Stimulated activated CD8-positive, alpha-beta memory T cell treated with anti-CD3 and anti-CD28 coated beads, Interleukin-4, amount 100 ng/mL, for 1 hour (primary cell): ENCODE data around the gene GPATCH4.
"Not testable (repeated sequence)": the region's sequence is repeated elsewhere in the genome, so short reads cannot be mapped to it uniquely, and the experiment has no call there.

Experiments used
- DNase-seq, 2 donors: peaks; one replicate each; pipeline ENCODE4 v3.0.0-alpha.2; 2020; ENCODE audit warnings: low read depth in 2 of 2, low spot score in 1 of 2

The GPATCH4 gene

DNA sequence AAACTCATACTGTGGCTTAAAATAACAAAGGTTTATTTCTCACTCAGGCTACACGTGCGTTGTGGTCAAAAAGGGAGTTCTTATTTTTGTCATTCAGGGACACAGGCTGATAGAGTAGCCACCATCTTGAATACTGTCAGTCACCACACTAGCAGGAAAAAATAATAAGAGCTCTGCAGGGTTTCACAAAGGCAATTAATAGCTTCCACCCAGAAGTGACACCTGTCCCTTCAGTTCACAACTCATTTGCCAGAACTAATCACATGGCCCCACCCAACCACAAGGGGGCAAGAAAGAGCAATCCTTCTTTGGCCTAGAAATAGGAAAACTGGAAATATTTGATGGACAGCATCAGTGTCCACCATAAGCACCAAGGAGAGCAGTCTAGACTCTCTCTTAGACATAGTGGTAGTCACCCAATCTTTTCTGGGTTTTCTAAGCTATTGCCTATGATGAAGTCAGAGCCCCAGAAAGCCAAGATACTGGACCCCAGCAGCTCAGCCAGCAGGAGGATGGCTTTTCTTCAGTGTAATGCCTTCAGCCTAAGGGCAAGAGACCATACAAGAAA is 26.1 kb upstream of the GPATCH4 start:
- DNase-seq = no peak

DNA sequence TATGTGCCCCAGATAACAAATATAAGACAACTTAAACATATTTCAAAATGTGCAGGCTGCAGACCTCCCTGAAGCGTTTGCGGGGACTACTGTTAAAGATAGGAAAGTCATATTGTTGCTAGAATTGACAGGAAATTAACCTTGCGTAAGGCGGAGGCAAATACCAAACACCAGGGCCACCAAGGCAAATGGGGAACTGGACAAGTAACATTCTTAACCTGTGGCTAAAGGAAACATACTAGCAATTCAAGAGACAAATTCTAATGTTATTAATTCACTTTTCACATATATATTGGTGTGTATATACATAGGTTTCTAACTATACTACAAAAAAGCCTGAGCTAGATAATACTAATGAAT is 24.8 kb upstream of the GPATCH4 start:
- DNase-seq = no peak

DNA sequence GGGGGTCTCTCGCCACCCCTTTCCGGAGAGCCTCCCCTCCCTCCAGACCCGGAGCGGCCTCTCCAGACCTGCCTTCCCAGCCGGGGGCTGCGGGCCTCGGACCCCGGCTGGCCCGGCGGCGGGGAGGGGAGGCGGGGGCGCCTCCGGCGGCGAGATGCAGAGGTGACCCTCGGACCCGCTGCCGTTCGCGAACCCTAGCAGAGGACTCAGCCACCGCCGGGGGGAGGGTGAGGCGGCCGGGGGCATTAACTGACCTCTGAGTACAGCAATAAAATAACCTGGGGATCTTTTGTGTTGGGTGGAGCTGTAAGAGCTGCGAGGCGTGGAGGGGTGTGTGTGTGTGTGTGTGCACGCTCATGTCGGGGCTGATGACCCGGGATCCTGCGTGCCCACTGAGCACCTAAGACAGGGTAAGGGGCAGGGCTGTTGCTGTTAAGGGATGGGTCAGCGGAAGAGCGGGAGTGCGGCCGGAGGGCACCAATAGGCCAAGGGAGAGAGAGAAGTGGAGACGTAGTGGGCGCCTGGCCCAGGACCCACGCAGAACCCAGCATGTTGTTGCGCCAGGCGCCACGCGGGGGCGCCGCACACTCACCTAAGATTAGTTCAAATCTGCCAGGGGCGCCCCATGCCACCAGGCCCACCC is 24.3 kb upstream of the GPATCH4 start:
- peak; percentile 34 to 39 for DNase-seq

DNA sequence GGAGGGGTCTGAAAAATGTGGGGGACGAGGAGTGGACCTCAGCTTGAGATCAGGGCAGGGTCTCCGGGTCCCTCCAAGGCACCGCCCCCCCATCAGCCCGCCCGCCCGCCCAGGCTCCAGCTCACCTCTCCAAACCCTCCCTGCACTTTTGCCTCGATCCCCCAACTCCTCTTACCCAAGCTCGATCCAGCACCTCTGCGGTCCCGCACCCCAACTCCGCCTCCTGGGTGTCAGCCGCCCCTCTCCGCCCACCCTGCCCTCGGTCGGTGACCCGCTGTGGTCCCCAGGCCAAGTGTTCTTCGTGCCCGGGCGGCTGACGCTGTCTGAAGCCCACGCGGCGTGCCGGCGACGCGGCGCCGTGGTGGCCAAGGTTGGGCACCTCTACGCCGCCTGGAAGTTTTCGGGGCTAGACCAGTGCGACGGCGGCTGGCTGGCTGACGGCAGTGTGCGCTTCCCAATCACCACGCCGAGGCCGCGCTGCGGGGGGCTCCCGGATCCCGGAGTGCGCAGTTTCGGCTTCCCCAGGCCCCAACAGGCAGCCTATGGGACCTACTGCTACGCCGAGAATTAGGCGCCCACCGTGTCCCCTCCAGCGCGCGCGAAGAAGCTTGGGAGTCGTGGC is 23.6 kb upstream of the GPATCH4 start:
- DNase-seq = no peak

DNA sequence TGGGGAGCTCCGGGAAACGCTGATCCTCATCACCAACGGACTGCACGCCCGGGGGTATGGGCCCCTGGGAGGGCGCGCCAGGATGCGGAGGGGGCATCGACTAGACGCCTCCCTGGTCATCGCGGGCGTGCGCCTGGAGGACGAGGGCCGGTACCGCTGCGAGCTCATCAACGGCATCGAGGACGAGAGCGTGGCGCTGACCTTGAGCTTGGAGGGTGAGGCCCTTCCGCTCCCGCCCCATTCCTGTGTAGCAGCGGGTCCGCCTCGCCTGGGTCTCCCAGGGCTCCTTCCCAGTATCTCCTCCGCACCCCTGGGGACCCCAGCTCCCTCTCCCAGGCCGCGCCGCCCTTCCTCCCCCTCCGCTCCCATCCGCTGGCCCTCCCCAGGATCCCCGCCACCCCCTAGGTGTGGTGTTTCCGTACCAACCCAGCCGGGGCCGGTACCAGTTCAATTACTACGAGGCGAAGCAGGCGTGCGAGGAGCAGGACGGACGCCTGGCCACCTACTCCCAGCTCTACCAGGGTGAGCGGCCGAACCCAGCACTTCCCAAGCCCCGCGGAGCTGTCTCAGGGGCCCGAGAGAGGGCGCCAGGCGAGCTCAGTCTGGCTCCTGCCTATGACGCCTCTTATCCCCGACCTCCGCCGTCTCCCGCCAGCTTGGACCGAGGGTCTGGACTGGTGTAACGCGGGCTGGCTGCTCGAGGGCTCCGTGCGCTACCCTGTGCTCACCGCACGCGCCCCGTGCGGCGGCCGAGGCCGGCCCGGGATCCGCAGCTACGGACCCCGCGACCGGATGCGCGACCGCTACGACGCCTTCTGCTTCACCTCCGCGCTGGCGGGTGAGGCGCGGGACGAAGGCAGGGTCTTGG is 22.9 kb upstream of the GPATCH4 start:
- no peak for DNase-seq

DNA sequence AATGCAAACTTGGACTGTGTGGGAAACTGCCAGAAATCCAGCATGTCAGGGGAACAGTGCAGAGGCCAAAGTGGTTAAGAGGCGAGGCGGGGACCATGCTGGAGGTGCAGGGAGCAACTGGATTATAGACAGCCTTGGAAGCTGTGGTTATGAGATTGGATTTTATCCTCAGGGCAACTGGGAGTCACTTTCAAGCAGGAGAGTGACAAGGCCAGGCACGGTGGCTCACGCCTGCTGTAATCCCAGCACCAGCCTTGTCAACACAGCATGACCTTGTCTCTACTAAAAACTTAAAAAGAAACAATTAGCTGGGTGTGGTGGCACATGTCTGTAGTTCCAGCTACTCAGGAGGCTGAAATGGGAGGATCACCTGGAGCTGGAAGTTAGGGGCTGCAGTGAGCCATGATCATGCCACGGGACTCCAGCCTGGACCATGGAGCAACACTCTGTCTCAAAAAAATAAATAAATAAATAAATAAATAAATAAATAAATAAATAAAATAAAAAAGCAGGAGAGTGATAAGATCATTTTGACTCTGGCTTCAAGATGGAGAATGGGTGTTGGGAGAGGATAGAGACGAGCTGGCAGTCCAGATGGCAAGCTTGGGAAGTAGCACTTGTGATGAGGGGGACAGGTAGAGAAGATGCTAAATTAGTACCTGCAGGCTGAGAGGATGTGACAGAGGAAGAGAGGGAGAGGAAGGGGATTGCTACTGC is 21.5 kb upstream of the GPATCH4 start:
- no peak for DNase-seq

DNA sequence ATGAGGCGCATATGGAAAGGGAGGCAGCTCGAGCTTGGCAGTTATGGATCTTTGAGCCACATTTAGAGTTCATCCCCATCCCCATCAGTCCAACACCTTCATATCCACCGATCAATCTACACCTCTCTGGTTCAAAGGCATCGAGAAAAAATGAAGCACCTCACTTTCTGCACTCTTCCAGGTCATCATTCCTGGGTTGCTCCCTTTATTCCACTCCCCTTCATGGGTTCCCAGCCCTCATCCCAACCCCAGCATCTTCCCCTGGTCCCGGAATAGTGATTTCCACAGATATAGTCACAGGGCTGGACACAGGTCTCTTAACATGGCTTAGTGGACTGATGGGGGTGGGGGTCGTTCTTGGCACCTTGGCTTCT is 18.3 kb upstream of the GPATCH4 start:
- DNase-seq = no peak

DNA sequence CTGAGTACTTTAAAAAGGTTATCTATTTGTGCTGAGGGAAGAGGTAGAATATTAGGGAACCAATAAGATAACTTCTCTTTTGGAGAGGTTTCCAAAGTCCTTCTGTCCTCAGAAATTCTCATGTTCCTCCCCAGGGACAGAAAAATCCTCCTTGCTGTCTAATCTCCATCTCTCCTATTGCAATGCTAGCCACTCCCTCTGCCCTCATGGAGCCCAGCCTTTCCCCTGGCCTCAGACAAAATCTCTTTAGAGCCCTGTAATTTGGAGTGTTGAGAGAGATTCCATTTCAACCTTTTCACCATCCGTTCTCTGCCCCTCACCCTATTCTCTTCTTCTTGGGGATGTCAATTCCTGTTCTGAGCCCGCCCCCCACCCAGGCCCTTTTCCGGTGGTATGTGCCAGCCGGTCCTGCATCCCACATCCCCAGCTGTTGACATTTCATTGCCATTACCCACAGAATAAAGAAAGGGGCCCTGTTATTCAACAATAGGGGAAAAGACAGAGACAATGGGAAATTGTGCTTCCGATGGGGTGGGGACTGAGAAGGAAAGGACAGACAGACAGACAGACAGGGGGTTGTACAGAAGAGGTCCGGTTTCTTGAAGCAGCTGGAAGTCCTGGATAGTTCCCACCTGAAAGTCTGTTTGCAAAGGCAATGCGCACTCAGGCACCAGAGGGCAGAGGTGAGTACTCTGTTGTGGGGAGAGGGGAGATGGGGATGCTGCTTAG is 17.7 kb upstream of the GPATCH4 start, which contains the start of gene HAPLN2:
Gene HAPLN2 (plus strand): TSS at position 563 of the 729 bp plus-strand sequence. CDS start 4,076 bp downstream, outside the sequence.
- DNase-seq = no peak

DNA sequence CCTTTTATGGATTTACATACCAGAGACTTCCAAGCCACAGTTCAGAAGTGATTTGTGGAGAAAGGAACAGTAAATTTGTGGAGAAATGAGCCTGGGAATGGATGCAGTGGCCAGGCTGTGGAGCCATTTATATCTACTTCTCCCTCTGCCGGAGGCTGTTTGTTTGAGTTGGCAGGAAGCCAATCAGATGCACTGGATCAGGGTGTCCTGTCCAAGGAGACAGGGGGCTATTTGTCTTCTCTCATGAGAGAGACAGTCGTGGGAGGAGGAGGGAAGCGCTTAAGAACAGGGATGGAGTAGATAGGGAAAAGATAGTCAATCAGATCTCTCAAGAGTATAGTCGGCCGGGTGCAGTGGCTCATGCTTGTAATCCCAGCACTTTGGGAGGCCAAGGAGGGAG is 15.2 kb upstream of the GPATCH4 start:
- DNase-seq = no peak

DNA sequence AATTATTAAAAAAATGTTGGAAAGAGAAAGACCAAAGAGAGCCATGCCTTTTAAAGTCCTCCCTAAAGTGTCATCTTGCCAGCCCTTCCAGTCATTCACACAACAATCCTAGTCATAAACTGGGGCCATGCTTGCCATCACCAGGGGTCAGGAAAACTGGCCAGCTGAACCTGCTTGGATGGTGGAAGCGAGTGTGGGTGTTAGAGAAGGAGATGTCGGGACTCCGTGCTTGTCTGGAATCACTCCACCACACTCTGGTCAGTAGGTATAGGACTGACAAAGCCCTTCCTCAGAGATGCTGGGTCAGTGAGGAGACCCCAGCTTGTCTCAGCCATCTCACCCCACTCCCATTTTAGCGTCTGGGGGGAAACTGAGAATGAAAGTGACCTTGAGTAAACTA is 14.7 kb upstream of the GPATCH4 start:
- no peak for DNase-seq

DNA sequence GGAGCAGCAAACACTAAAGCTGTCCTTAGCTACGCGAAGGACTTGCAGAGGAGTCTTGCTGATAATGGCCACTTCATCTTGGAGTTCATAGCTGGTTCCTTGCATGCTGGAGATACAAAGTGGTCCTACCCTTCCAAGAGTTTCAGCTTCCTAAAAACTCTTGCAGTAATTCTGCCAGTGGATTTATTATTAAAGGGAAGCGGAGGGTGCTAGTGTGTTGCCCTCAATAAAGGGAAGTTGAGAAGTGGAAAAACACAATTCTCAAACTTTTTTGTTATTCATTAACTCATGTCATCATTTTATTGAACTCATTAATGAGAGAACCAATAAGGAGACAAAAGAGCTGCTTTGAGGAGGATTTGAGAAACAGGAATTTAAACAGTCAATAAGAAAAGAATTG is 11.4 kb upstream of the GPATCH4 start:
- no peak for DNase-seq

DNA sequence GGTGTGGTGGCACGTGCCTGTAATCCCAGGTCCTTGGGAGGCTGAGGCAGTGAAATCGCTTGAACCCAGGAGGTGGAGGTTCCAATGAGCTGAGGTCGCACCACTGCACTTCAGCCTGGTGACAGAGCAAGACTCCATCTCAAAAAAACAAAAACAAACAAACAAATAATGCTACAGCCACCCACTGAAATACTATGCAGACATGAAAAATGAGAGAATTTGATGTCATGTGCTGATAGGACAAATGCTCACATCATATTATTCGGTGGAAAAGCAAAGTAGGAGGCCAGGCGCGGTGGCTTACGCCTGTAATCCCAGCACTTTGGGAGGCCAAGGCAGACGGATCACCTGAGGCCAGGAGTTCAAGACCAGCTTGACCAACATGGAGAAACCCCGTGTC is 8.8 kb upstream of the GPATCH4 start:
- DNase-seq = not testable (repeated sequence)

DNA sequence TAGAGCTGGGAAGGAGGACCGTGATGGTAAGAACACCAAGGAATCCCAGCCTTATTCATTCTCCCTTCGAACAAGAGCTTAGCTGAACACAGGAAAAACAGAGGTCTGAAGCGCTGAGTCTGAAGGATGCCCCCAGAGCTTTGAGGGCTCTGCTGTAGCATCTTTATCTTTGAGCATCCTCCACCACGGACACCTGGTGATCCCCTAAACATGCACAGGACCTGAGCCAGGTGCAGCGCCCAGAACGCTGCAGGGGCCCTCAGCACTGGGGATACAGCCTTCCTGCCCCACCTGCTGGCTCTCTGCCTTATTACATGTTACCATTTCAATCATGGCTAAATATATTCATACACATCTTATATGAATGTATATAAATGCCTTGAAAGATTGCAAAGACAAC is 7.7 kb upstream of the GPATCH4 start:
- DNase-seq = peak in 1 of 2 donors; percentile 35

DNA sequence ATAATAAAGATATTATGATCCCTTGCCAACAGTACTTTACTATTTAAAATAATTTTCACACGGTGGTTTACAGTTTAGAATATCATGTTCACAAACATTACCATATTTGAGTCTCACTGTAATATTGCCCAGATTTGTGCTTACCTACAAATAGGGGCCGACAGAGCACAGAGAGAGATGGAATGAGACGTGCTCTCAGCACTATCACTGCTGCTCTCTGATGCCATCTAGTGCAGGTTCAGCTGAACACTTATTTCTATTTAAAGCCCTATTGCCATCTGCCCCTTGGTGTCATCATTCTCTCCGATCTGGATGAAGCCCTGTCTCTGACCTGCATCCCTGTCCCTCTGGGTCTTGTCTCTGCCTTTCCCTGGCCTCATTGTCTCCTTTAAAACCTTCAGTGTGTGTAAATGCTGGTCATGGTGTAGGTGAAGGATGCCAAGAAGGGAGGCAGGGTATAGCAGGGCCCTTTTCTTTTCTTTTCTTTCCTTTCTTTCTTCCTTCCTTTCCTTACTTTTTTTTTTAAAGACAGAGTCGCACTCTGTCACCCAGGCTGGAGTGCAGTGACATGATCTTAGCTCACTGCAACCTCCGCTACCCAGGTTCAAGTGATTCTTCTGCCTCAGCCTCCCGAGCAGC is 6.9 kb upstream of the GPATCH4 start:
- DNase-seq = peak in 1 of 2 donors; percentile 36

DNA sequence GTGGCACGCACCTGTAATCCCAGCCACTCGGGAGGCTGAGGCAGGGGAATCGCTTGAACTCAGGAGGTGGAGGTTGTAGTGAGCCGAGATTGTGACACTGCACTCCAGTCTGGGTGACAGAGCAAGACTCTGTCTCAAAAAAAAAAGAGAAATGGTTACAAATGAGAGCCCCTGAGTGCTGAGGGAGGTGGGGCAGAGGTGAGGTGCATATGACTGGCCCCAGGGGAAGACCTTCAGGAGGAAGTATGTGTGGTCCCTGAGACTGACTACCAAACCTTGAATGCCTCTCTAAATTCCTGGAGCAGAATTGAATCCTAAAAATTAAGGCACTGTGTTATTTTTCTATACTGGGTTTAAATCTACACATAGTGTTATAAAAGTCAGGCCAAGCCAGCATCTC is 6.1 kb upstream of the GPATCH4 start:
- DNase-seq = not testable (repeated sequence)

DNA sequence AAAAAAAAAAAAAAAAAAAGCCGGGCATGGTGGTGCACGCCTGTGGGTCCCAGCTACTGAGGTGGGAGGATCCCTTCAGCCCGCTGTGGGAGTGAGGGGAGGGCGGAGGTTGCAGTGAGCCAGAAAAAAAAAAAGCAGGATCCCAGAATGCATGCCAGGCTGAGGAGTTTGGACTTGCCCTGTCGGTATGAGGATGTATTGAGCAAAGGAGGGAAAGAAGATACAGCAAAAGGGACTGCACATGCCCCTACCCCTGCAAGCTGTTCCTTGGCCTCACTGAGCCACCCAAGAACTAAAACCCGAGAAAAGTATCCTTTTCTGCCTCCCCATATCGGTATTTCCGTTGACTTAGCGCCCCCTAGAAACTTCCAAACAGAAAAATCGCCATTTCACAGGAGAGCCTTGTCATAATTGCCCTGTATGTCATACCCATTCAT is 1.3 kb upstream of the GPATCH4 start:
- no peak for DNase-seq

DNA sequence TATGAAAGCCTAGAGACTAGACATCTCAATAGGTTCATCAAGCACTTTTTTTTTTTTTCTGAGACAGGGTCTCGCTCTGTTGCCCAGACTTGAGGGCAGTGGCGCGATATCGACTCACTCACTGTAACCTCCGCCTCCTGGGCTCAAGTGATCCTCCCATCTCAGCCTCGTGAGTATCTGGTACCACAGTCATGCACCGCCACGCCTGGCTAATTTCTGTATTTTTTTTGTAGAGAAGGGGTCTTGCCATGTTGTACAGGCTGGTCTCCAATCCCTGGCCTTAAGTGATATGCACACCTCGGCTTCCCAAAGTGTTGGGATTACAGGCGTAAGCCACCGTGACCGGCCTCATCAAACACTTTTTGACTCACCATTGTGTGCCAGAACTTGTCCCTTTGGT is 613 bp upstream of the GPATCH4 start:
- no peak for DNase-seq

DNA sequence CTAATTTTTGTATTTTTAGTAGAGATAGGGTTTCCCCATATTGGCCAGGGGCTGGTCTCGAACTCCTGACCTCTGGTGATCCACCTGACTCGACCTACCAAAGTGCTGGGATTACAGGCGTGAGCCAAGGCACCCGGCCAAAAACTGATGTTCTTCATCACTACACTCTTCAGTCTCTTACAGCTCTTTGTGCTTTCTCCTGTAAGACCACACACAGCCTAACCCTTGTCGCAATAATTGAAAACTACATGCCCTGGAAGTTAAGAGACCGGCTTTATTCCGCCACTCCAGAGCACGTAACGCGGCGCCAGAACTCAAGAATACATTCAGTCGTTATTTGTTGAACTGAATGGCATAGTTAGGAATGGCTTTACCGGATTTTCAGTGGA is 552 bp downstream of the GPATCH4 start:
- no peak for DNase-seq

DNA sequence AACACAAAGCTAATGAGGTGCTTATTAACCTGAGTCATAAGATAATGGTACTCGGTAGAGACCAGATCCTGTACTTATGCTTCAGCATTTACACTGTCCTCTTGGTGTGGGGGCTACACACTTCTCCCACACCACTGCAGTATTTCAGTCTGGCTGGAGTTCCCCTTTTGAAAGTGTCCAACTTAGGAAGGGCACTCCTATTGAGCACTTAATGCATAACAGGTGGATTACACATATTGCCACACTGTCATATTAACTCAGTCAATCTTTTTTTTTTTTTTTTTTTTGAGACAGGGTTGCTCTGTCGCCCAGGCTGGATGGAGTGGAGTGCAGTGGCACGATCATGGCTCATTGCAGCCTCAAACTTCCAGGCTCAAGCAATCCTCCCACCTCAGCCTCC is 1.5 kb downstream of the GPATCH4 start:
- no peak for DNase-seq
